Activated CD4-positive, alpha-beta T cell treated with anti-CD3 and anti-CD28 coated beads, Interleukin-2, amount 50 U/mL, for 1 hour (primary cell): ENCODE measurements around the gene TRAK2.

Source experiments
- DNase-seq: peaks from one replicate; pipeline ENCODE4 v3.0.0-alpha.2; 2020

Gene TRAK2

GRCh38 chr2:201360256-201360655, 91.0 kb downstream of the TRAK2 start:
- DNase-seq = no peak

GRCh38 chr2:201358684-201359083, 92.6 kb downstream of the TRAK2 start:
- no peak for DNase-seq

- no peak for DNase-seq
Measured at GRCh38 chr2:201357221-201357620, 94.0 kb downstream of the TRAK2 start, which contains the start of gene FLACC1. Gene FLACC1, minus strand, starts transcription at chr2:201357345. Its CDS starts 5,941 bp downstream, at chr2:201351404.

GRCh38 chr2:201353116-201353515, 98.1 kb downstream of the TRAK2 start:
- DNase-seq = no peak

GRCh38 chr2:201350879-201351278, 100.4 kb downstream of the TRAK2 start:
- DNase-seq = no peak

- DNase-seq = no peak
Measured at GRCh38 chr2:201349601-201350000, 101.7 kb downstream of the TRAK2 start.

GRCh38 chr2:201348758-201349157, 102.5 kb downstream of the TRAK2 start:
- DNase-seq = no peak

- DNase-seq = no peak
Measured at GRCh38 chr2:201347138-201347537, 104.1 kb downstream of the TRAK2 start.

GRCh38 chr2:201345625-201346213, 105.5 kb downstream of the TRAK2 start:
- DNase-seq = no peak

- DNase-seq = no peak
Measured at GRCh38 chr2:201344663-201345366, 106.4 kb downstream of the TRAK2 start.

- no peak for DNase-seq
Measured at GRCh38 chr2:201343559-201343958, 107.7 kb downstream of the TRAK2 start.

- DNase-seq = no peak
Measured at GRCh38 chr2:201342923-201343322, 108.3 kb downstream of the TRAK2 start.

GRCh38 chr2:201329409-201329808, 121.8 kb downstream of the TRAK2 start:
- no peak for DNase-seq

- no peak for DNase-seq
Measured at GRCh38 chr2:201327678-201328077, 123.6 kb downstream of the TRAK2 start.
